Measurements from ENCODE around the gene HAND1.

- no peak for TF ChIP-seq CTCF (IDR thresholded peaks at IDR 0.05)
- TF ChIP-seq EP300 (IDR thresholded peaks at IDR 0.05), result no peak
- no peak for TF ChIP-seq POLR2A (IDR thresholded peaks at IDR 0.05)
- TF ChIP-seq POLR2AphosphoS5 (IDR thresholded peaks at IDR 0.05), result no peak
These were observed 3.8 kb upstream of the HAND1 start for GRCh38 chr5:154481584-154482381.

Data from gastroesophageal sphincter (tissue), 3 donors.